ENCODE data around the gene CYB561D1.
A peak's percentile ranks its signal among the peaks of the same experiment; 100 is the strongest.

CYB561D1 gene

DNA sequence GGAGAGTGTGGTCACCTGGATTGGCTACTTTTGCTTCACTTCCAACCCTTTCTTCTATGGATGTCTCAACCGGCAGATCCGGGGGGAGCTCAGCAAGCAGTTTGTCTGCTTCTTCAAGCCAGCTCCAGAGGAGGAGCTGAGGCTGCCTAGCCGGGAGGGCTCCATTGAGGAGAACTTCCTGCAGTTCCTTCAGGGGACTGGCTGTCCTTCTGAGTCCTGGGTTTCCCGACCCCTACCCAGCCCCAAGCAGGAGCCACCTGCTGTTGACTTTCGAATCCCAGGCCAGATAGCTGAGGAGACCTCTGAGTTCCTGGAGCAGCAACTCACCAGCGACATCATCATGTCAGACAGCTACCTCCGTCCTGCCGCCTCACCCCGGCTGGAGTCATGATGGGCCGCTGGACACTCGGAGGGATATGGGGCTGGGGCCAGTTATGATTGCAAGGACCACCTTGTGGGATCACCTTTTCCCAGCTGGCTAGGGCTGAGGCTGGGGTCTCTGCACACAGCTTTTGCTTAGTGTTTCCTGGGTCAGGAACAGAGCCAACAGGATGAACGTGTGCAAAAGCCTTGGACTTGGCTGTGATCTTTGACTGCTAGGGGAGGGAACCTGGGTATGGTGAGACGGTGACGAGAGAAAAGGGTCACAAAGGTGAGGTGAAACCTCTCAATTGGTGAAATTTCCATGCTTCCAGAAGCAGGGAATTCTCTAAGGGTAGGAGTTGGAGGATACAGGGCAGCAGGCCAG lies 50.3 kb downstream of the CYB561D1 start:
- TF ChIP-seq, protein P1, sequence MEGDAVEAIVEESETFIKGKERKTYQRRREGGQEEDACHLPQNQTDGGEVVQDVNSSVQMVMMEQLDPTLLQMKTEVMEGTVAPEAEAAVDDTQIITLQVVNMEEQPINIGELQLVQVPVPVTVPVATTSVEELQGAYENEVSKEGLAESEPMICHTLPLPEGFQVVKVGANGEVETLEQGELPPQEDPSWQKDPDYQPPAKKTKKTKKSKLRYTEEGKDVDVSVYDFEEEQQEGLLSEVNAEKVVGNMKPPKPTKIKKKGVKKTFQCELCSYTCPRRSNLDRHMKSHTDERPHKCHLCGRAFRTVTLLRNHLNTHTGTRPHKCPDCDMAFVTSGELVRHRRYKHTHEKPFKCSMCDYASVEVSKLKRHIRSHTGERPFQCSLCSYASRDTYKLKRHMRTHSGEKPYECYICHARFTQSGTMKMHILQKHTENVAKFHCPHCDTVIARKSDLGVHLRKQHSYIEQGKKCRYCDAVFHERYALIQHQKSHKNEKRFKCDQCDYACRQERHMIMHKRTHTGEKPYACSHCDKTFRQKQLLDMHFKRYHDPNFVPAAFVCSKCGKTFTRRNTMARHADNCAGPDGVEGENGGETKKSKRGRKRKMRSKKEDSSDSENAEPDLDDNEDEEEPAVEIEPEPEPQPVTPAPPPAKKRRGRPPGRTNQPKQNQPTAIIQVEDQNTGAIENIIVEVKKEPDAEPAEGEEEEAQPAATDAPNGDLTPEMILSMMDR (IDR thresholded peaks at IDR 0.05; ENCODE audit: extremely low read depth, missing control alignments), result no peak
- DNase-seq (ENCODE audit: low spot score), result peak; percentile 1

DNA sequence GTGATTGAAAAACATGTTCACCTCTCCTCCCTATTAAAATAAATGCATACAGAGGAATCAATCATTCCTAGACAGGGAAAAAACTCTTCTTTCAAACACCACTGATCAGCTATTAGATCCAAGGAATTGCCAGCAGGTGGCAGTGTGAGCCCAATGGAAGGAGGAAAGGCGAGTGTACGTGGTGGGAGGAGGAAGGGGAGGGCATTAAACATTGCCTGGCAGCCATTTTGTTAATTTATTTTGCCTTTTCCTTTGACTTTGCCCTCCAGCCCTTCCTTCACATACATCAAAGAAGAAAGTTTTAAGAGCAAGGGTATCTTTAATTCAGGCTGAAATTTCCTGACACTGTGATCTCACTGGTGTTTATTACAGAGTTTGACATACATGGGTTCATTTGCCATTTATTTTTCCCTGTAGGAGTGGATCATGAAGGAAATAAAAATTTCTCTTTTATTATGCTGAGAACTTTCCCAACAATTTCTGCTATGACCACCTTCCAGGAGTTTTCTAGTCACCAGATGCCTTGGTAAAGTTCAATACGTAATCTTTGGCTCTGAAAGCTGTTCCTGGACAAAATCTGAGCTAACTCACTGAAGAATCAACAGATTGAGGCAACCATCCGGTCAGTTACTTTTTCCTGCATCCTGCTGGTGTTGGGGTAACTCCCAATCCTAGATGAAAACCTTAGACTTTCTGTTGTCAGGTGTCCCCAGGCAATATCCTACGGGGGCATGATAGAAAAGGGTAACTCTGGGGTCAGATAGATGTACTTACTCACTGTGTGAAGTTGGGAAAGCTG lies 52.6 kb downstream of the CYB561D1 start:
- TF ChIP-seq, protein P1 (IDR thresholded peaks at IDR 0.05; ENCODE audit: extremely low read depth, missing control alignments), result peak; percentile 75
- peak; percentile 91 for DNase-seq (ENCODE audit: low spot score)

DNA sequence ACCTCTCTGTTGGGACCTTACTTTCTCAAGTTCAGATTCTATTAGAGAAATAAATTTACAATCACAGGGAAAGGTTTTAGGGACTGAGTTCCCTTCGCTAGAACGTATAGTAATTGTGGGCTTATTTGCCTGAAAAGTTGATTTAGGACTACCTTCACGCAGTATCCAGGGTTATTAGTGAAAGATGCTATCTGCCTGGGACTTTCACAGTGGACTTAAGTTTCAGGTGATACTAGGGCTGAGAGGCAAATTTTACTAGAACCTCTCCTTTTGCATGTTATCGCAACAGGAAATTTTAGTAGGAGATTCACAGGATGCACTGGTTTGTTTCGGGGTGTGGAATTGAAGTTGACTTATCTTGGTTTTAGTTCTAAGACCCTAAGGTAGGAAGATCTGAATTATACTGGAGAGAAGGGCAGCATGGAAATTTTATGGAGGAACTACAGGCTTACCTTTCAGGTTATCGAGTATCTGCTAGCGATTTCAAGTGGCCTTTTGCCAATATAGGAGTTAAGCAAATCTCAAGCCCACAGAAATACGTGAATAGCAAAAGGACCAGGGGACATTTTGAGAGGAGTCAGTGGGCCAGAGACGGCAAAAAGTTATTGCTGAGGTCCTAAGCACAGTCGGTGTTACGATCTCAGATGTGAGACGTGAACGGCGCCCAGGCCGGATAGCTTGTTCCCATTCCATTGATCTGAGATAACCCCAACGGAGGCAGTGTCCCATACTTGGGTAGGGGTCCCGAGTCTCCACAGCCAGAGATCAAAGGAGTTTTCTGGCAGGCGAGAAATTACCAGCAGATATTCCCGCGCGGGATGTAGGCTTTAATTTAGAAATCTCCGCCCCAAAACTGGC lies 53.8 kb downstream of the CYB561D1 start:
- DNase-seq (ENCODE audit: low spot score), result peak; percentile 25
- TF ChIP-seq, protein P1 (IDR thresholded peaks at IDR 0.05; ENCODE audit: extremely low read depth, missing control alignments), result no peak

DNA sequence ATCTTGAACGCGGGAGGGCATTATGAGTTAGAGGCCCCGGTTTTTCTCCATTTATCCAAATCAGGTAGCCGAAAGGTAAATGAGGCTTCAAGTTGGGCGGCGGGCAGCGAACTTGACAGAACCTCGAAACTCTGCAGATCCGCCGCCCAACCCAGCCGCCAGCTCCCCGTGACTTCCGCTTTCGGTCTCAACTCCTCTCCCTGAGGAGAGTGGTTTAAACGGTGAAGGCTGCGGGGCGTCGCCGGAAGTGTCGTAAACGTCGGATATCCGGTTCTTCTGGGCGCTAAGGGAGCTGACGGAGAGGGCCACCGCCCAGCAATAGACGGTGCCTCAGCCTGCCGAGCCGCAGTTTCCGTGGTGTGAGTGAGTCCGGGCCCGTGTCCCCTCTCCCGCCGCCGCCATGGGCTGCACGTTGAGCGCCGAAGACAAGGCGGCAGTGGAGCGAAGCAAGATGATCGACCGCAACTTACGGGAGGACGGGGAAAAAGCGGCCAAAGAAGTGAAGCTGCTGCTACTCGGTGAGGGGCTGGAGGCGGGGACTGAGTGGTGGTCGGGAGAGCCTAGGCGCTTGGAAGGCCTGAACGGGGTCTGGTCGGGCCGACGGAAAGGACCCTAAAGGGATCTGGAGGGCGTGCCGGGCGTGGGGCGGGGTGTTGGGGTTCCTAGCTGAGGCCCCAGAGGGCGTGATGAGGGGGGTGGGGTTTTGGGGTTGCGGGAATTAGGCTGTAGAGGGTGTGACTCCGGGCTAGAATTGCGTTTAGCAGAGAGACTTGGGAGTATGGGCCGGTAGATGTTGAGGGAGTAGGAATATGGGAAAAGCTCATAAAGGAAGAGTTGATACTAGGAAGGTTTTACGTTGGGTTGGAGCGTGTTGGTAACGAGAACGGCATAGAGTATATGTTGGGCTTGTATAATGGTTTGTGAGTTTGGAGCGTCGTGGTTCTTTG lies 54.7 kb downstream of the CYB561D1 start, which contains the start of gene GNAI3:
TSS of gene GNAI3 (plus strand) at position 295 of the 947 bp plus-strand sequence. CDS start at position 401, 106 bp downstream.
- TF ChIP-seq, protein P1 (IDR thresholded peaks at IDR 0.05; ENCODE audit: extremely low read depth, missing control alignments), result no peak
- peak; percentile 93 for DNase-seq (ENCODE audit: low spot score)

All from GM20000 (cell line).